PC-3 (cell line): ENCODE measurements around the gene RHOG. TPM values are rescaled to one million over a fixed set of nuclear protein-coding genes. Genes with fewer than 3 reads are reported as not detected.

Experiments used
- ATAC-seq: fragments of 200-7000 bp; cut with Tn5 transposase; 2 replicates; pipeline ENCODE4 v1.9.1; 2020; ENCODE audit warnings: mild to moderate bottlenecking, moderate library complexity
- BruUV-seq: library from RNA; stranded (reverse); fragments of 400-500 nt; replicated peaks from 2 replicates; lab custom pipeline; 2021; lab: Mats Ljungman, UMichigan
- CTCF ChIA-PET: fragments of 300-600 bp; sonication (Branson Sonifier 250); formaldehyde crosslinking; loops from one replicate; lab custom pipeline; 2022; ENCODE audit warnings: antibody characterized with exemption; lab: Charles Lee
- POLR2A ChIA-PET: fragments of 300-600 bp; sonication (Branson Sonifier 250); formaldehyde crosslinking; loops from one replicate; lab custom pipeline; 2022; ENCODE audit warnings: antibody characterized with exemption; ENCODE audit not compliant: unreplicated experiment; lab: Charles Lee
- DNase-seq: peaks from one replicate; pipeline ENCODE4 v3.0.0-alpha.2; 2015
- H2AFZ ChIP-seq: fragments of 300-600 bp; sonication (generic); 2 replicates; pipeline ENCODE4 v1.6.0; 2016; ENCODE audit warnings: antibody characterized with exemption, low read length
- H3F3A ChIP-seq: fragments of 300-600 bp; sonication (generic); one replicate; pipeline ENCODE4 v1.6.0; 2017; ENCODE audit warnings: antibody characterized with exemption, low read length, control low read depth, mild to moderate bottlenecking; ENCODE audit not compliant: unreplicated experiment
- H3K27ac ChIP-seq: fragments of 300-600 bp; sonication (generic); 2 replicates; pipeline ENCODE4 v1.5.1; 2016; ENCODE audit warnings: mild to moderate bottlenecking, low read length
- H3K27me3 ChIP-seq: fragments of 300-600 bp; sonication (generic); 2 replicates; pipeline ENCODE4 v1.6.1; 2016; ENCODE audit warnings: low read length, mixed read lengths
- H3K36me3 ChIP-seq: fragments of 300-600 bp; sonication (generic); 2 replicates; pipeline ENCODE4 v1.6.1; 2016; ENCODE audit warnings: low read depth, mixed run types, low read length, mixed read lengths
- H3K4me1 ChIP-seq: fragments of 300-600 bp; sonication (generic); 2 replicates; pipeline ENCODE4 v1.5.1; 2016; ENCODE audit warnings: low read length; ENCODE audit not compliant: insufficient read depth
- H3K4me2 ChIP-seq: fragments of 300-600 bp; sonication (generic); 2 replicates; pipeline ENCODE4 v1.6.0; 2016; ENCODE audit warnings: low read length
- H3K4me3 ChIP-seq: fragments of 300-600 bp; sonication (generic); 2 replicates; pipeline ENCODE4 v1.5.1; 2016; ENCODE audit warnings: mild to moderate bottlenecking, low read length, mixed read lengths
- H3K79me2 ChIP-seq: fragments of 300-600 bp; sonication (generic); 2 replicates; pipeline ENCODE4 v1.6.1; 2017; ENCODE audit warnings: low read length, mixed read lengths
- H3K9ac ChIP-seq: fragments of 300-600 bp; sonication (generic); 2 replicates; pipeline ENCODE4 v1.6.0; 2016; ENCODE audit warnings: mild to moderate bottlenecking, low read length
- H3K9me2 ChIP-seq: fragments of 300-600 bp; sonication (generic); replicated peaks from 2 replicates; pipeline ENCODE4 v1.6.1; 2016; ENCODE audit warnings: mixed run types, low read length, mixed read lengths
- H3K9me3 ChIP-seq: fragments of 300-600 bp; sonication (generic); 2 replicates; pipeline ENCODE4 v1.6.1; 2016; ENCODE audit warnings: low read length, mixed read lengths
- H4K20me1 ChIP-seq: fragments of 300-600 bp; sonication (generic); 2 replicates; pipeline ENCODE4 v1.6.1; 2016; ENCODE audit warnings: low read length, mixed read lengths
- EZH2 ChIP-seq: fragments of 300-600 bp; sonication (generic); IDR thresholded peaks from one replicate; pipeline ENCODE4 v1.6.1; 2017; ENCODE audit warnings: antibody characterized with exemption, mild to moderate bottlenecking, low read length; ENCODE audit not compliant: unreplicated experiment
- EZH2phosphoT487 ChIP-seq: fragments of 300-600 bp; sonication (generic); IDR thresholded peaks from 2 replicates; pipeline ENCODE4 v1.6.1; 2018; ENCODE audit warnings: mild to moderate bottlenecking, antibody characterized with exemption, low read length, borderline replicate concordance
- intact Hi-C: fragments of 100-400 bp; cut with micrococcal nuclease; formaldehyde crosslinking; loops from 2 replicates; pipeline ENCODE4 v1.9.0; 2023
- total RNA-seq: library from RNA; depleted of rRNA; stranded (reverse); fragments of >200 nt; gene quantifications from 2 replicates; pipeline ENCODE4 v1.2.3, GENCODE V29; 2014
- TF ChIP-seq, protein P1 (sequence below): fragments of 300-600 bp; sonication (generic); conservative IDR thresholded peaks from 2 replicates; pipeline ENCODE4 v1.5.1; 2017; ENCODE audit warnings: antibody characterized with exemption, low read depth, mild to moderate bottlenecking, low read length

RHOG gene
- total RNA-seq, 1 experiment from 2014 or later, result 31.2 TPM

DNA sequence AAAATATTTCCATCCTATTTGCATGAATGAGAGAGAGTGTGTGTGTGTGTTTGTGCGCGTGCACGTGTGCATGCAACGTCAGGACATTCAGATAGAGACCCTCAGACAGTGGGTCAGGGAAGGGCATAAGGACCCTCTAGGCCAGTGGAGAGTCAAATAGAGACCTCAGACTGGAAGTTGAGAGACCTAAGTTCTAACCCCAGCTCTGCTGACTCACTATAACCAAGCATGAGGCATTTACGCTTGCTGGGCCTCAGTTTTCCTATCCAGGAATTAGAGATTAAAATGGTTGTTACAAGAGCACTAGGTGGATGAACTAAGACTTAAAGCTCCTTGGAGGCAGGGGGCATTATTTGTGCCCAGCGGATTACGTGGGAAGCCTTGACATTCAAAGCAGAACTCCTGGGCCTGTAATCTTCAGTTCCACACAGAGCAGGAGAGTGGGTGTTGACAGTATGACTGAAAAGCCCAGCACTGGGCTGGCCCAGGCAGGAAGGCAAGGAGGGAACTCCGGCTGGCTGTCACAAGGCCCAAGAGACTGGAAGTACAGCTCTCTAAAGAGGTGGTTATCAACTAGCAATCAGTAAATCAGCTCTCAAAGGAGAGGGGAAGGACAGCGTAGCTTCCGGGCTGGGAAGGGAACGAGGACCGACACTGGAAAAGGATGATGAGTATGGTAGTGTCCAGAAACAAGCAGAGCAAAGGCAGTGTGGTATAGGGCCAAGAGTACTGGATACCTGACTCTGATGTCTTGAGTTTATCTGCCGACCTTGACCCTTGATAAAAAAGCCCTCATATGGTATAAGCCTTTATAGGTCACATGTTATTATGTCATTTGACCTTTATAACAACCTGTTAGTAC, 9.2 kb downstream of the RHOG start:
- no peak for DNase-seq
- no peak overlapping the region for H2AFZ ChIP-seq
- no peak overlapping the region for H3K4me3 ChIP-seq
- BruUV-seq, result no TSS peak
- TF ChIP-seq, protein P1, sequence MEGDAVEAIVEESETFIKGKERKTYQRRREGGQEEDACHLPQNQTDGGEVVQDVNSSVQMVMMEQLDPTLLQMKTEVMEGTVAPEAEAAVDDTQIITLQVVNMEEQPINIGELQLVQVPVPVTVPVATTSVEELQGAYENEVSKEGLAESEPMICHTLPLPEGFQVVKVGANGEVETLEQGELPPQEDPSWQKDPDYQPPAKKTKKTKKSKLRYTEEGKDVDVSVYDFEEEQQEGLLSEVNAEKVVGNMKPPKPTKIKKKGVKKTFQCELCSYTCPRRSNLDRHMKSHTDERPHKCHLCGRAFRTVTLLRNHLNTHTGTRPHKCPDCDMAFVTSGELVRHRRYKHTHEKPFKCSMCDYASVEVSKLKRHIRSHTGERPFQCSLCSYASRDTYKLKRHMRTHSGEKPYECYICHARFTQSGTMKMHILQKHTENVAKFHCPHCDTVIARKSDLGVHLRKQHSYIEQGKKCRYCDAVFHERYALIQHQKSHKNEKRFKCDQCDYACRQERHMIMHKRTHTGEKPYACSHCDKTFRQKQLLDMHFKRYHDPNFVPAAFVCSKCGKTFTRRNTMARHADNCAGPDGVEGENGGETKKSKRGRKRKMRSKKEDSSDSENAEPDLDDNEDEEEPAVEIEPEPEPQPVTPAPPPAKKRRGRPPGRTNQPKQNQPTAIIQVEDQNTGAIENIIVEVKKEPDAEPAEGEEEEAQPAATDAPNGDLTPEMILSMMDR, result no peak
- TF ChIP-seq EZH2phosphoT487 (no peak), EZH2 (no peak)
- H3K4me2 ChIP-seq, result no peak overlapping the region
- peaks cover 49% of the 10 kb centered on the region for H3K79me2 ChIP-seq
- H4K20me1 ChIP-seq, result no peaks in the 10 kb centered on the region
- ChIA-PET POLR2A (no interaction called here), CTCF (no interaction called here)
- H3F3A ChIP-seq, result no peaks in the 10 kb centered on the region
- H3K27ac ChIP-seq, result no peak overlapping the region
- H3K27me3 ChIP-seq, result no peaks in the 10 kb centered on the region
- no peaks in the 10 kb centered on the region for H3K9me2 ChIP-seq
- no peaks in the 10 kb centered on the region for H3K4me1 ChIP-seq
- intact Hi-C loops, result no loop called here
- H3K9ac ChIP-seq, result no peak overlapping the region
- H3K36me3 ChIP-seq, result peaks cover 11% of the 10 kb centered on the region; the same call in 1 of the 2 replicates
- no peak for ATAC-seq
- H3K9me3 ChIP-seq, result no peaks in the 10 kb centered on the region

DNA sequence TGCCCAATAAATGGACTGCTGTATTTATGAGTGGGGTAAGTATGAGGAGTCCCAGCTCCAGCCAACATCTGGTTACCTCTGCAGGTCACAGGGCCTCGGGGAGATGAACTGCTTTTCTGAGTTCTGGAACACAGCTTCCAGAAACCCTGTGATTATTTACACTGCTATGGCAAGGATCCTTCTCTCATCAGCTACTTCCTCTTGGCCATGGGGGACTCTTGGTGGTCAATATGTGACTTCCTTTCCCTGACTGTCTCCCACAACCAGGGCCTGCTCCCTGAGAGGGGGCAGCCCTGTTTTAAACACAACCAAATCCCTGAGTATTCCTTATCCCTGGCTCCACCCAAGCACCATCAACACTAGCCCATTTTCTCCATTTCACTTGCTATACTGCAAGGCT, 10.0 kb downstream of the RHOG start:
- Histone ChIP-seq H2AFZ (no peak overlapping the region), H3K4me2 (no peak overlapping the region), H3K27me3 (no peaks in the 10 kb centered on the region), H4K20me1 (no peaks in the 10 kb centered on the region), H3K79me2 (peaks cover 45% of the 10 kb centered on the region), H3K9ac (no peak overlapping the region), H3K36me3 (peaks cover 11% of the 10 kb centered on the region; the same call in 1 of the 2 replicates), H3K4me3 (no peak overlapping the region), H3K27ac (no peak overlapping the region), H3F3A (no peaks in the 10 kb centered on the region), H3K9me3 (no peaks in the 10 kb centered on the region), H3K4me1 (no peaks in the 10 kb centered on the region), H3K9me2 (no peaks in the 10 kb centered on the region)
- ChIA-PET CTCF (no interaction called here), POLR2A (no interaction called here)
- intact Hi-C loops, result no loop called here
- TF ChIP-seq EZH2phosphoT487, result no peak
- TF ChIP-seq, protein P1, result no peak
- TF ChIP-seq EZH2, result no peak
- BruUV-seq, result no TSS peak
- no peak for DNase-seq
- ATAC-seq, result no peak

DNA sequence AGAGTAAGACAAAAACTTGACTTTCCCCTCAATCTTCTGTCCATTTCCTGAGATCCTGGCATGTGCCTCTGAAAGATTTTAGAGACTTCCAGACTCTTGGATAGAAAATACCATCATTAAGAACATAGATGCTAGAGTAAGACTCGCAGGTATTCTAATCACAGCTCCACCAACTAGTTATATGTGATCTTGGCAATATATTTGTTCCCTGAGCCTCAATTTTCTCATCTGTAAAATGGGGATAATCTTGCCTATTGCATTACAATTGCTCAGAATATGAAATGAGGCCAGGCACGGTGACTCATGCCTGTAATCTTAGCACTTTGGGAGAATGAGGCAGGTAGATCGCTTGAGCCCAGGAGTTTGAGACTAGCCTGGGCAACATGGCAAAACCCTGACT, 10.7 kb downstream of the RHOG start:
- peaks cover 39% of the 10 kb centered on the region for H3K79me2 ChIP-seq
- H3K9me3 ChIP-seq, result no peaks in the 10 kb centered on the region
- H4K20me1 ChIP-seq, result no peaks in the 10 kb centered on the region
- CTCF ChIA-PET, result no interaction called here
- no peaks in the 10 kb centered on the region for H3K27me3 ChIP-seq
- no peak overlapping the region for H3K4me3 ChIP-seq
- H2AFZ ChIP-seq, result no peak overlapping the region
- TF ChIP-seq, protein P1, result no peak
- H3K36me3 ChIP-seq, result peaks cover 11% of the 10 kb centered on the region; the same call in 1 of the 2 replicates
- no peak for ATAC-seq
- no peak overlapping the region for H3K27ac ChIP-seq
- no peak for DNase-seq
- no peaks in the 10 kb centered on the region for H3K9me2 ChIP-seq
- no peak overlapping the region for H3K4me2 ChIP-seq
- H3K9ac ChIP-seq, result no peak overlapping the region
- no peaks in the 10 kb centered on the region for H3K4me1 ChIP-seq
- intact Hi-C loops, result no loop called here
- no peaks in the 10 kb centered on the region for H3F3A ChIP-seq
- POLR2A ChIA-PET, result no interaction called here
- no TSS peak for BruUV-seq
